ENCODE data around the gene GDPD5. TPM values are rescaled to one million over a fixed set of nuclear protein-coding genes. Genes with fewer than 3 reads are reported as not detected.

GDPD5 gene
- total and polyA plus RNA-seq, 12 donors, result 4.1 to 110 (median 14.5) TPM

GRCh38 chr11:75468534-75469340 is 57.0 kb downstream of the GDPD5 start:
- Histone ChIP-seq H3K36me3 (replicated peaks in 1 of 2) (no peaks in the 10 kb centered on the region), H3K4me3 (no peak overlapping the region), H3K4me1 (replicated peaks in 1 of 2) (peaks cover 7 to 30% of the 10 kb centered on the region in 2 donors), H3K9me3 (replicated peaks in 1 of 3) (no peaks in the 10 kb centered on the region), H3K27me3 (no peaks in the 10 kb centered on the region), H3K27ac (peak overlapping the region in 3 of 5 donors; percentile 6 to 84 (median 68))
- 30 to 57% (median 45%) methylated on average over 6 to 14 of the region's 14 CpGs for WGBS, 4 donors
- intact Hi-C loops (cut with DNase I), result no loop called here
- TF ChIP-seq POLR2A (IDR thresholded peaks at IDR 0.05) (no peak), CTCF (IDR thresholded peaks at IDR 0.05) (no peak)
- DNase-seq, result peak; percentile 35 to 91 (median 68)

GRCh38 chr11:75467881-75468280 is 57.9 kb downstream of the GDPD5 start:
- no peaks in the 10 kb centered on the region for H3K36me3 ChIP-seq (replicated peaks in 1 of 2)
- H3K27me3 ChIP-seq, result no peaks in the 10 kb centered on the region
- WGBS, 4 donors, result 79 to 100% (median 85%) methylated on average over 3 to 4 of the region's 4 CpGs
- TF ChIP-seq CTCF (IDR thresholded peaks at IDR 0.05) (no peak), POLR2A (IDR thresholded peaks at IDR 0.05) (no peak)
- DNase-seq, result no peak
- H3K27ac ChIP-seq, result peak overlapping the region in 2 of 5 donors; percentile 68 to 84
- no peak overlapping the region for H3K4me3 ChIP-seq
- intact Hi-C loops (cut with DNase I), result no loop called here
- peaks cover 7 to 33% of the 10 kb centered on the region in 2 donors for H3K4me1 ChIP-seq (replicated peaks in 1 of 2)
- H3K9me3 ChIP-seq (replicated peaks in 1 of 3), result no peaks in the 10 kb centered on the region

- intact Hi-C loops (cut with DNase I), result no loop called here
- Histone ChIP-seq H3K27me3 (no peaks in the 10 kb centered on the region), H3K4me3 (no peak overlapping the region), H3K27ac (peak overlapping the region in 2 of 5 donors; percentile 30 to 84), H3K9me3 (replicated peaks in 1 of 3) (no peaks in the 10 kb centered on the region), H3K4me1 (replicated peaks in 1 of 2) (peaks cover 7 to 33% of the 10 kb centered on the region in 2 donors), H3K36me3 (replicated peaks in 1 of 2) (no peaks in the 10 kb centered on the region)
- TF ChIP-seq POLR2A (IDR thresholded peaks at IDR 0.05), result no peak
- TF ChIP-seq CTCF (IDR thresholded peaks at IDR 0.05), result no peak
- no peak for DNase-seq
- 80 to 97% (median 92%) methylated on average over 2 to 8 of the region's 8 CpGs for WGBS, 4 donors
Measured at GRCh38 chr11:75467311-75467710, 58.4 kb downstream of the GDPD5 start.

GRCh38 chr11:75465701-75466531 is 59.8 kb downstream of the GDPD5 start:
- Histone ChIP-seq H3K27me3 (no peaks in the 10 kb centered on the region), H3K9me3 (replicated peaks in 1 of 3) (no peaks in the 10 kb centered on the region), H3K36me3 (replicated peaks in 1 of 2) (no peaks in the 10 kb centered on the region), H3K4me3 (no peak overlapping the region), H3K4me1 (replicated peaks in 1 of 2) (peaks cover 7 to 33% of the 10 kb centered on the region in 2 donors), H3K27ac (peak overlapping the region in 1 of 5 donors; percentile 55)
- WGBS, 4 donors, result 71 to 91% (median 89%) methylated on average over 11 of the region's 11 CpGs
- TF ChIP-seq CTCF (IDR thresholded peaks at IDR 0.05), result no peak
- TF ChIP-seq POLR2A (IDR thresholded peaks at IDR 0.05), result no peak
- no peak for DNase-seq
- intact Hi-C loops (cut with DNase I), result no loop called here

Measured in adrenal gland (tissue), 12 donors.